Stomach (tissue), 9 donors: Measurements from ENCODE around the gene FHAD1. TPM values are rescaled to one million over a fixed set of nuclear protein-coding genes. Genes with fewer than 3 reads are reported as not detected.

Experiments used
- DNase-seq, 2 donors: peaks; one replicate each; pipeline versions ENCODE4 v3.0.0 to v3.0.0-alpha.2; 2013 to 2019
- H3K27ac ChIP-seq, 5 donors: fragments of 200-600 bp in 4 of 5; sonication (generic) in 4 of 5; one replicate each; pipeline ENCODE4 v1.5.1; 2013 to 2019; ENCODE audit warnings: mild to moderate bottlenecking in 1 of 5, moderate library complexity in 1 of 5
- H3K27me3 ChIP-seq, 3 donors: fragments of 200-600 bp; sonication (generic); one replicate each; pipeline ENCODE4 v1.5.1; 2017 to 2019; ENCODE audit warnings: mixed run types in 1 of 3
- H3K36me3 ChIP-seq, 4 donors: fragments of 200-600 bp; sonication (generic); 1 replicate in 3 of 4; 2 replicates in 1 of 4; pipeline ENCODE4 v1.5.1; 2016 to 2019
- H3K4me1 ChIP-seq, 4 donors: fragments of 200-600 bp; sonication (generic); one replicate each; pipeline ENCODE4 v1.5.1; 2016 to 2019
- H3K4me3 ChIP-seq, 4 donors: fragments of 200-600 bp; sonication (generic) in 3 of 4; one replicate each; pipeline ENCODE4 v1.5.1; 2016 to 2019; ENCODE audit warnings: mild to moderate bottlenecking in 1 of 4
- H3K9me3 ChIP-seq, 4 donors: fragments of 200-600 bp; sonication (generic); one replicate each; pipeline ENCODE4 v1.5.1; 2016 to 2019
- EP300 ChIP-seq: sonication (generic); formaldehyde crosslinking; IDR thresholded peaks from one replicate; pipeline ENCODE4 v1.6.1; 2017; ENCODE audit warnings: antibody characterized with exemption
- POLR2A ChIP-seq, 4 donors: fragments of 450-650 bp; IDR thresholded peaks; one replicate each; pipeline ENCODE4 v1.6.1; 2016; ENCODE audit warnings: antibody characterized with exemption in 4 of 4, control low read depth in 2 of 4, mild to moderate bottlenecking in 1 of 4, moderate library complexity in 1 of 4
- POLR2AphosphoS5 ChIP-seq, 3 donors: sonication (generic); formaldehyde crosslinking; IDR thresholded peaks; one replicate each; pipeline ENCODE4 v1.6.1; 2016; ENCODE audit warnings: antibody characterized with exemption in 3 of 3
- WGBS, 5 donors: extraction: QIAGEN DNeasy Blood & Tissue Kit in 3 of 5; methylation state at CpG; one replicate each; pipeline versions ENCODE4 v1.1.5 to v1.1.7; 2013 to 2018; 5-methylcytosine and 5-hydroxymethylcytosine counted together
- intact Hi-C: fragments of 100-400 bp; cut with DNase I; formaldehyde crosslinking; loops from one replicate; pipeline ENCODE4 v1.15.1; 2023; ENCODE audit warnings: low total_unique reads
- polyA plus RNA-seq, 3 donors: library from polyadenylated mRNA; stranded (reverse); fragments of 200-250 nt; gene quantifications; one replicate each; pipeline ENCODE4 v1.2.3, GENCODE V29; 2013
- total RNA-seq, 5 donors: library from RNA; depleted of rRNA; stranded (reverse); fragments of >200 nt; gene quantifications; one replicate each; pipeline versions ENCODE4 v1.1.0 to v1.2.3, GENCODE V29; 2014 to 2016
- TF ChIP-seq, protein P1 (sequence below), 7 experiments: fragments of 450-650 bp in 4 of 7; fragments of 200-600 bp in 3 of 7; sonication (generic) in 3 of 7; IDR thresholded peaks; one replicate each; pipeline ENCODE4 v1.5.1; 2016 to 2019; ENCODE audit warnings: antibody characterized with exemption in 7 of 7, control low read depth in 2 of 7, mild to moderate bottlenecking in 1 of 7
- donor health status: healthy with polysubstance abuse.
- donor health status: Bipolar disorder and iron deficiency.
- donor health status: healthy.

Gene FHAD1
- total and polyA plus RNA-seq, 8 donors: 0.38 to 5.1 (median 1.4) TPM; not detected in 2

DNA sequence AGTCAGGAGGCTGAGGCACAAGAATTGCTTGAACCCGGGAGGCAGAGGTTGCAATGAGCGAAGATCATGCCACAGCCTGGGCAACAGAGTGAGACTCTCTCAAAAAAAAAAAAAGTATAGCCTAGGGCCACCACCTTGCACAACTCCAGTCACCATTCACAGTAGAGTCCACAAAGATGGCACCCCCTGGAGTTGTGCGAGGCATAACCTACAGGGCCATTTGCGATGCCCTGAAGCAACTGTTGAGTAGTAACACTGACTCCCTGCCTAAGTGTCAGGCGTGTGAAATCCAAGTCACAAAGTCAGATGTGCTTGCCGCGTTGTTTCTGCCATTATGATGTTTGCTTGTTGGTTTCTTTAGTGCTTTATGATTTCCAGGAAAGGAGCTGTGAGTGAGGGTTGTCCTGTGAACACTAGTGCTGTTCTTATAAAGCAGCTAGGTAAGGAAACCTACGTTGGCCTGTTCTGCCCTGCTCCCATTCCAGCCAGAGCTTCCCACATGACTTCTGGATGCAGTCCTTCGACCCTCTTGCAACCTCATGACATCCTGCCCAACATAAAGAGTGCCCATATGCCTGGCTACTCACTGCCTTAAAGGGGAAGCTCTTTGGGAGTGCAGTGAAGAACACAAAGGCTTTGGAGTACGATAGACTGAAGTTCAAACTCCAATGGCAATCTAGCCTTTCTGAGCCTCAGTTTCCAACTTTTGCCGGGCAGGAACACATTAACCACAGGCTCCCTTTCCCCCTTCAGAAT, 29.8 kb downstream of the FHAD1 start:
- no peak overlapping the region for H3K4me3 ChIP-seq
- peaks cover 0 to 5% (median 0%) of the 10 kb centered on the region in 3 donors for H3K27me3 ChIP-seq
- no peaks in the 10 kb centered on the region for H3K36me3 ChIP-seq
- intact Hi-C loops: no loop called here
- H3K9me3 ChIP-seq: no peaks in the 10 kb centered on the region
- 84 to 94% (median 90%) methylated on average over 11 of the region's 11 CpGs for WGBS, 5 donors
- H3K4me1 ChIP-seq: peaks cover 0 to 14% (median 9%) of the 10 kb centered on the region in 4 donors
- TF ChIP-seq POLR2A (IDR thresholded peaks at IDR 0.05) (no peak), POLR2AphosphoS5 (IDR thresholded peaks at IDR 0.05) (no peak), EP300 (no peak)
- TF ChIP-seq, protein P1, sequence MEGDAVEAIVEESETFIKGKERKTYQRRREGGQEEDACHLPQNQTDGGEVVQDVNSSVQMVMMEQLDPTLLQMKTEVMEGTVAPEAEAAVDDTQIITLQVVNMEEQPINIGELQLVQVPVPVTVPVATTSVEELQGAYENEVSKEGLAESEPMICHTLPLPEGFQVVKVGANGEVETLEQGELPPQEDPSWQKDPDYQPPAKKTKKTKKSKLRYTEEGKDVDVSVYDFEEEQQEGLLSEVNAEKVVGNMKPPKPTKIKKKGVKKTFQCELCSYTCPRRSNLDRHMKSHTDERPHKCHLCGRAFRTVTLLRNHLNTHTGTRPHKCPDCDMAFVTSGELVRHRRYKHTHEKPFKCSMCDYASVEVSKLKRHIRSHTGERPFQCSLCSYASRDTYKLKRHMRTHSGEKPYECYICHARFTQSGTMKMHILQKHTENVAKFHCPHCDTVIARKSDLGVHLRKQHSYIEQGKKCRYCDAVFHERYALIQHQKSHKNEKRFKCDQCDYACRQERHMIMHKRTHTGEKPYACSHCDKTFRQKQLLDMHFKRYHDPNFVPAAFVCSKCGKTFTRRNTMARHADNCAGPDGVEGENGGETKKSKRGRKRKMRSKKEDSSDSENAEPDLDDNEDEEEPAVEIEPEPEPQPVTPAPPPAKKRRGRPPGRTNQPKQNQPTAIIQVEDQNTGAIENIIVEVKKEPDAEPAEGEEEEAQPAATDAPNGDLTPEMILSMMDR (IDR thresholded peaks at IDR 0.05): no peak
- DNase-seq: no peak
- no peak overlapping the region for H3K27ac ChIP-seq

DNA sequence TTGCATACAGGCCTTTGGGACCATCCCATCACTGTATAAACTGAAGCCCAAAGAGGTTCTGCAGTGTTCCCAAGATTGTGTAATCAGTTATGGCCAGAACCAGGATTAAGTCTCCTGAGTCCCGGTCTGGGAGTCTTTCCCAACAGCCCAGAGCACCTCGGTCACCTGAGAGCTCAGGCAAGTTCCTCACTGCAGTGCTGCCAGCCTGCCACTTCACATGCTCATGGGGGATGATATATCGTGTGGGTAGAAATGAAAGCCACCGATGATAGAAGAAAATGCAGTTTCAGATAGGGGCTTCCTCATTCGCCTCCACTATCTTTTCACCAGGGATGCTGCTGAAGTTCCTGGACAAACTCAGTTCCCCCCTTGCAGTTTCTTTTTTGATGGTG, 30.4 kb downstream of the FHAD1 start:
- DNase-seq: no peak
- 78 to 93% (median 87%) methylated on average over 5 of the region's 5 CpGs for WGBS, 5 donors
- intact Hi-C loops: no loop called here

DNA sequence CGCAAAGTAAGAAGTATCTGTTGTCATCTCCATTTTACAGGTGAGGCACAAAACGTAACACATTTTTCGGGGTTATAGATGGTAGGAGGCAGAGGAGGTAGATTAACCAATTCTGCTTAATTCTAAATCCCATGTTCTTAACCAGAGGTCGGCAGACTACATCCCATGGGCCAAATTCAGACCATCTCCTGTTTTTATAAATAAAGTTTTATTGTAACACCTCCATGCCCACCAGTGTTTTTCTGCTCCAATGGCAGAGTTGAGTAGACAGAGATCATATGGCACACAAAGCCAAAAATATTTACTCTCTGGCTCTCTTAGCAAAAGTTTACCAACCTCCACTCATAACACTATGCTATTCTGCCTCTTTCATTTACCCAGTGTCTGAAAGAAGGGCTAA, 30.9 kb downstream of the FHAD1 start:
- Histone ChIP-seq H3K4me1 (peaks cover 2 to 14% (median 8%) of the 10 kb centered on the region in 4 donors), H3K27me3 (no peaks in the 10 kb centered on the region), H3K4me3 (no peak overlapping the region), H3K9me3 (no peaks in the 10 kb centered on the region), H3K36me3 (no peaks in the 10 kb centered on the region), H3K27ac (no peak overlapping the region)
- WGBS, 5 donors: 93 to 97% (median 95%) methylated on average over 4 of the region's 4 CpGs
- TF ChIP-seq, protein P1 (IDR thresholded peaks at IDR 0.05): no peak
- no peak for TF ChIP-seq POLR2A (IDR thresholded peaks at IDR 0.05)
- TF ChIP-seq EP300: no peak
- no peak for TF ChIP-seq POLR2AphosphoS5 (IDR thresholded peaks at IDR 0.05)
- no peak for DNase-seq
- intact Hi-C loops: no loop called here

More for the DNA sequence above, 30.4 kb downstream of the FHAD1 start:
- H3K4me1 ChIP-seq: peaks cover 0 to 14% (median 8%) of the 10 kb centered on the region in 4 donors
- TF ChIP-seq POLR2A (IDR thresholded peaks at IDR 0.05): no peak
- TF ChIP-seq, protein P1 (IDR thresholded peaks at IDR 0.05): no peak
- TF ChIP-seq POLR2AphosphoS5 (IDR thresholded peaks at IDR 0.05): no peak
- TF ChIP-seq EP300: no peak
- no peak overlapping the region for H3K4me3 ChIP-seq
- no peaks in the 10 kb centered on the region for H3K36me3 ChIP-seq
- no peak overlapping the region for H3K27ac ChIP-seq
- H3K27me3 ChIP-seq: peaks cover 0 to under 1% (median 0%) of the 10 kb centered on the region in 3 donors
- no peaks in the 10 kb centered on the region for H3K9me3 ChIP-seq

DNA sequence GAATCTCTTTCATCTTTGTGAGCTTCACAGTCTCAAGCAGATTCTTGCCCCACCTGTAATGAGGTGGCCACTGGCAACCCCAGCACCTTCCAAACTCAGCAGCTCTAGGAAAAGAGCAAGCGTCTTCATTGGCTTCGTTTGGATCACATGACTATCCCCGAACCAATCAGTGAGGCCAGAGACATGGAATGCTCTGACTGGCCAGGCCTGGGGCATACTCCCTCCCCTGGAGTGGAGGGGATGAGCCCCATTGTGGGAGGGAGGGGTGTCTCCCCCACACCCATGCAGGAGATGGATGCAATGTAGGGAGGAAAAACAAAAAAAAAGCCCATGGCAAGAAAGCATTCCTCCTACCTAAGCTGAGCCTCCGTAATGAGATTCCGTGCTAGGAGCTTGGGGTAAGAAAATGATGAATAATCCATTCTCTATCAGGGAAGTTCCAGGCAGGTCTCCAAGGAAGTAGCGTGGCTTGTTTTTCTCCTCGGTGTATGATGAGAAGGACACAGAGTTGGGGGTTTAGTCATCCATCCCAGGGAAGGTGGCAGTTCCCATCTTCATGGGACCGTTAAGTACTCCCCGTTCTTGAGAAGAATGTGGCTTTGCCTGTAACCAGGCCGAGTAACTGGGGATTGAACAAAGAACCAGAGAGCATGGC, 32.7 kb downstream of the FHAD1 start:
- peak overlapping the region in 1 of 5 donors; percentile 3 for H3K27ac ChIP-seq

More for the DNA sequence above, 32.7 kb downstream of the FHAD1 start:
- no peaks in the 10 kb centered on the region for H3K9me3 ChIP-seq
- no peaks in the 10 kb centered on the region for H3K36me3 ChIP-seq
- DNase-seq: no peak
- peaks cover 18 to 30% (median 24%) of the 10 kb centered on the region in 4 donors for H3K4me1 ChIP-seq
- intact Hi-C loops: no loop called here
- no peaks in the 10 kb centered on the region for H3K27me3 ChIP-seq
- H3K4me3 ChIP-seq: no peak overlapping the region
- TF ChIP-seq, protein P1 (IDR thresholded peaks at IDR 0.05): no peak
- no peak for TF ChIP-seq EP300
- no peak for TF ChIP-seq POLR2AphosphoS5 (IDR thresholded peaks at IDR 0.05)
- TF ChIP-seq POLR2A (IDR thresholded peaks at IDR 0.05): no peak
- WGBS, 5 donors: 77 to 91% (median 86%) methylated on average over 10 of the region's 10 CpGs
